Esophagus squamous epithelium (tissue), 4 donors: ENCODE results near the gene BCL2L13.

Experiments used
- CTCF ChIP-seq, 6 experiments: fragments of 450-650 bp in 4 of 6; fragments of 200-600 bp in 2 of 6; sonication (generic) in 2 of 6; IDR thresholded peaks; one replicate each; pipeline ENCODE4 v1.5.1; 2016 to 2019; ENCODE audit warnings: antibody characterized with exemption in 6 of 6, mild to moderate bottlenecking in 4 of 6, moderate library complexity in 4 of 6
- POLR2A ChIP-seq, 4 donors: fragments of 450-650 bp; IDR thresholded peaks; one replicate each; pipeline ENCODE4 v1.6.1; 2017; ENCODE audit warnings: antibody characterized with exemption in 4 of 4, mild to moderate bottlenecking in 4 of 4, moderate library complexity in 3 of 4

DNA sequence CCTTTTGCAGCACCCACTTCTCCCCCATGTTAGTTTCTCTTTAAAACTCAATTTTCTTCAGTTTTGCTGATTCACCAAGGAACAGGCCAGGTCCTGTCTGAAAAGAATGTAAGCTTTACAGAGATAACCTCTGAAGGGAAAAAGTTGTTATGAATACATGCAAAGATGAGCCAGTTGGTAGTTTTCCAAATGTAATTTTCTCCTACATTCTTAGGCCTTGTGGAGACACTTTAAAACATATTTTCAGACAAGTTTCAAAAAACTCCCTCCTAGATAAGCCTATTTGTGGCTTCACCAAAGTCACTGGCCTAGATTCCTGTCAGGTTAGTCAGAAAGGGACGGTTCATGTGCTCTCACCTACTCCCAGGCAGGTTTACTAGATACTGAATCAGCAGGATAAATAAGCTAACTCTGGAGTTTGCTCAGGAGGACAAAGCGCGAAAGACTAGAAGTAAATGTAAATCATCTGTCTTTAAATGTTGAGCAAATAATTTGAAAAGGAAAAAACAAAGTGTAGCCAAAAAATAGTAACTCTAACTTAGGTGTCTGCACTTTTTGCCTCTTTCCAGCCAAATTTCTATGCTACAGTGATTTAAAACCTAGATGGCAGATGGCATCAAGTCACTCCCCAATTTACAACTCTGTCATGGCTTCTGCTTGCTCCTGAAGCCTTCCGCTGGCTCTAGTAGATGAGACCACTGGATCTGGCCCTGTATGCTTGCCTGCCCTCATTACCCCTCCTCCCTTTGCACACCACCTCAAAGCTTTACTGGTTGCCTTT is 5.2 kb upstream of the BCL2L13 start:
- no peak for TF ChIP-seq CTCF (IDR thresholded peaks at IDR 0.05)
- no peak for TF ChIP-seq POLR2A (IDR thresholded peaks at IDR 0.05)
